ENCODE data around the gene TNS3. TPM values are rescaled to one million over a fixed set of nuclear protein-coding genes. Genes with fewer than 3 reads are reported as not detected.

Gene TNS3
- total and polyA plus RNA-seq, 7 donors: 17.4 to 43.8 (median 28.8) TPM

DNA sequence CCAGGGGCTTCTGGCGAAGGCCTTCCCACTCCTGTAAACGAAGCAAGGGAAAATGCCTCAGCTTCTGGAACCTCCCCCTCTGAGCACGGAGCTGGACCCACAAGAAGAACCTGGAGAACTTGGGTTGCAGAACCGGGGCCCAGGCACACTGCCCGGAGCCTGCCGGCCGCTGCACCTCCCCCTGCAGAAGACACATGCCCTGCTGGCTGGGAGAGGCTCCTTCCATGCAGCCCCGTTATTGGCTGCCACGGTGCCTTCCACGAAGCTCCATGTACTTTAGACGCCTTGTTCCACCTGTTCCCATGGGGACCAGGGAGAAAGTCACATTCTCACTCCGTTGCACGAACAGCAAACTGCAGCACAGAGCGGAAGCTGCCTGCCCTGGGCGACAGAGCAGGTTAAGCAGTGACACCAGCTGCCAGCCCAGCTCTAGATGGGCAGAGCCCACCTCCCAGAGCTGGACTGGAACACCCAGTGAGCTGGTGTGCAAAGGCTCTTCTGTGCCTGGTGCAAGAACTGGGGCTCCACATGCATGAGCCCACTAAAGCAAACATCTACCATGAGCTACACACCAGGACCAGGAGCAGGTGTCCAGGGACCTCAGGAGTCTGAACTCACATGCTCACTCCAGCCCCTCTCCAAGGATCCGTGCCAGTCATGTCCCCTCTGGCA, 70.1 kb downstream of the TNS3 start:
- WGBS, 2 donors: 86 to 89% methylated on average over 16 of the region's 16 CpGs
- H3K27me3 ChIP-seq: no peaks in the 10 kb centered on the region
- no peak for DNase-seq
- TF ChIP-seq POLR2A (IDR thresholded peaks at IDR 0.05): no peak
- TF ChIP-seq POLR2AphosphoS5 (IDR thresholded peaks at IDR 0.05): no peak
- no peak for TF ChIP-seq EP300 (IDR thresholded peaks at IDR 0.05)
- no peak for TF ChIP-seq CTCF (IDR thresholded peaks at IDR 0.05)
- no peaks in the 10 kb centered on the region for H3K36me3 ChIP-seq
- intact Hi-C loops (cut with DNase I): loop anchor here (10.0 kb wide), 1 partner anchor 273 kb away; no protein-coding TSS in a partner anchor
- H3K9me3 ChIP-seq: no peaks in the 10 kb centered on the region
- H3K27ac ChIP-seq: peak overlapping the region in 2 of 4 donors; percentile 22 to 74
- H3K4me3 ChIP-seq: no peak overlapping the region
- H3K4me1 ChIP-seq: peaks cover 0 to 76% (median 61%) of the 10 kb centered on the region in 4 donors

- Histone ChIP-seq H3K9me3 (no peaks in the 10 kb centered on the region), H3K4me1 (peaks cover 0 to 79% (median 66%) of the 10 kb centered on the region in 4 donors), H3K4me3 (no peak overlapping the region), H3K27me3 (no peaks in the 10 kb centered on the region), H3K36me3 (no peaks in the 10 kb centered on the region), H3K27ac (peak overlapping the region in 1 of 4 donors; percentile 9)
- intact Hi-C loops (cut with DNase I): loop anchor here (10.0 kb wide), 1 partner anchor 274 kb away; no protein-coding TSS in a partner anchor
- 92 to 96% methylated on average over 6 of the region's 6 CpGs for WGBS, 2 donors
- no peak for TF ChIP-seq POLR2AphosphoS5 (IDR thresholded peaks at IDR 0.05)
- no peak for TF ChIP-seq POLR2A (IDR thresholded peaks at IDR 0.05)
- TF ChIP-seq CTCF (IDR thresholded peaks at IDR 0.05): no peak
- TF ChIP-seq EP300 (IDR thresholded peaks at IDR 0.05): no peak
- DNase-seq: no peak
Measured at GRCh38 chr7:47510786-47511185, 71.1 kb downstream of the TNS3 start.

- Histone ChIP-seq H3K4me1 (peaks cover 0 to 83% (median 67%) of the 10 kb centered on the region in 4 donors), H3K27me3 (no peaks in the 10 kb centered on the region), H3K9me3 (no peaks in the 10 kb centered on the region), H3K36me3 (no peaks in the 10 kb centered on the region), H3K27ac (peak overlapping the region in 2 of 4 donors; percentile 9 to 32), H3K4me3 (no peak overlapping the region)
- TF ChIP-seq POLR2A (IDR thresholded peaks at IDR 0.05): no peak
- TF ChIP-seq POLR2AphosphoS5 (IDR thresholded peaks at IDR 0.05): no peak
- TF ChIP-seq EP300 (IDR thresholded peaks at IDR 0.05): no peak
- TF ChIP-seq CTCF (IDR thresholded peaks at IDR 0.05): no peak
- DNase-seq: peak; percentile 27
- intact Hi-C loops (cut with DNase I): loop anchor here (10.0 kb wide), 1 partner anchor 275 kb away; no protein-coding TSS in a partner anchor
- WGBS, 2 donors: 90% methylated on average over 5 of the region's 5 CpGs
Measured at GRCh38 chr7:47510192-47510591, 71.7 kb downstream of the TNS3 start.

- H3K27ac ChIP-seq: no peak overlapping the region
- TF ChIP-seq POLR2AphosphoS5 (IDR thresholded peaks at IDR 0.05) (no peak), CTCF (IDR thresholded peaks at IDR 0.05) (no peak), EP300 (IDR thresholded peaks at IDR 0.05) (no peak), POLR2A (IDR thresholded peaks at IDR 0.05) (no peak)
- H3K9me3 ChIP-seq: no peaks in the 10 kb centered on the region
- peaks cover 0 to 83% (median 63%) of the 10 kb centered on the region in 4 donors for H3K4me1 ChIP-seq
- no peaks in the 10 kb centered on the region for H3K27me3 ChIP-seq
- WGBS, 2 donors: 97 to 98% methylated on average over 7 of the region's 7 CpGs
- intact Hi-C loops (cut with DNase I): no loop called here
- no peak overlapping the region for H3K4me3 ChIP-seq
- DNase-seq: peak; percentile 61
- no peaks in the 10 kb centered on the region for H3K36me3 ChIP-seq
Measured at GRCh38 chr7:47509571-47509970, 72.3 kb downstream of the TNS3 start.
